Measurements from ENCODE around the gene DLGAP4.
"Not testable (repeated sequence)": the region's sequence is repeated elsewhere in the genome, so short reads cannot be mapped to it uniquely, and the experiment has no call there.

DLGAP4 gene

GRCh38 chr20:36499211-36499610 is 193.1 kb downstream of the DLGAP4 start:
- no peak for DNase-seq (ENCODE audit: low read depth, low spot score)

GRCh38 chr20:36499723-36500501 is 193.8 kb downstream of the DLGAP4 start:
- peak; percentile 45 for DNase-seq (ENCODE audit: low read depth, low spot score)

- DNase-seq (ENCODE audit: low read depth, low spot score), result no peak
Observed at GRCh38 chr20:36501367-36502006, 195.3 kb downstream of the DLGAP4 start.

- no peak for DNase-seq (ENCODE audit: low read depth, low spot score)
Observed at GRCh38 chr20:36504295-36504694, 198.2 kb downstream of the DLGAP4 start.

GRCh38 chr20:36506253-36506652 is 200.1 kb downstream of the DLGAP4 start:
- DNase-seq (ENCODE audit: low read depth, low spot score), result no peak

- no peak for DNase-seq (ENCODE audit: low read depth, low spot score)
Observed at GRCh38 chr20:36507746-36508145, 201.6 kb downstream of the DLGAP4 start.

- no peak for DNase-seq (ENCODE audit: low read depth, low spot score)
Observed at GRCh38 chr20:36519012-36519719, 213.0 kb downstream of the DLGAP4 start.

GRCh38 chr20:36519944-36520343 is 213.8 kb downstream of the DLGAP4 start:
- no peak for DNase-seq (ENCODE audit: low read depth, low spot score)

- DNase-seq (ENCODE audit: low read depth, low spot score), result no peak
Observed at GRCh38 chr20:36521526-36521925, 215.4 kb downstream of the DLGAP4 start.

- DNase-seq (ENCODE audit: low read depth, low spot score), result not testable (repeated sequence)
Observed at GRCh38 chr20:36522412-36522811, 216.3 kb downstream of the DLGAP4 start.

- DNase-seq (ENCODE audit: low read depth, low spot score), result no peak
Observed at GRCh38 chr20:36523341-36523740, 217.2 kb downstream of the DLGAP4 start.

GRCh38 chr20:36525620-36526365 is 219.7 kb downstream of the DLGAP4 start:
- DNase-seq (ENCODE audit: low read depth, low spot score), result no peak

- no peak for DNase-seq (ENCODE audit: low read depth, low spot score)
Observed at GRCh38 chr20:36526521-36527011, 220.4 kb downstream of the DLGAP4 start.

GRCh38 chr20:36527331-36528125 is 221.4 kb downstream of the DLGAP4 start:
- DNase-seq (ENCODE audit: low read depth, low spot score), result no peak

- DNase-seq (ENCODE audit: low read depth, low spot score), result no peak
Observed at GRCh38 chr20:36528176-36528874, 222.2 kb downstream of the DLGAP4 start.

GRCh38 chr20:36528875-36529417 is 222.8 kb downstream of the DLGAP4 start:
- DNase-seq (ENCODE audit: low read depth, low spot score), result no peak

- no peak for DNase-seq (ENCODE audit: low read depth, low spot score)
Observed at GRCh38 chr20:36532388-36532787, 226.2 kb downstream of the DLGAP4 start.

GRCh38 chr20:36532822-36533221 is 226.7 kb downstream of the DLGAP4 start:
- no peak for DNase-seq (ENCODE audit: low read depth, low spot score)

- DNase-seq (ENCODE audit: low read depth, low spot score), result peak; percentile 67
Observed at GRCh38 chr20:36538026-36538722, 232.0 kb downstream of the DLGAP4 start.
